IMR-90 (cell line): ENCODE results near the gene RGSL1. TPM values are rescaled to one million over a fixed set of nuclear protein-coding genes. Genes with fewer than 3 reads are reported as not detected.

Source experiments
- ATAC-seq: fragments of 200-7000 bp; cut with Tn5 transposase; 2 replicates; pipeline ENCODE4 v1.9.1; 2020; ENCODE audit warnings: low read depth, mild to moderate bottlenecking, moderate library complexity
- BruUV-seq: library from RNA; stranded (reverse); fragments of 400-500 nt; replicated peaks from 2 replicates; lab custom pipeline; 2021; lab: Mats Ljungman, UMichigan
- CTCF ChIA-PET: fragments of 300-600 bp; formaldehyde crosslinking; extraction: SDS; loops from one replicate; lab custom pipeline; 2021; ENCODE audit warnings: antibody characterized with exemption; lab: Yijun Ruan, JAX
- POLR2A ChIA-PET: fragments of 300-600 bp; sonication (Branson Sonifier 250); formaldehyde crosslinking; loops from one replicate; lab custom pipeline; 2022; ENCODE audit warnings: antibody characterized with exemption; ENCODE audit not compliant: unreplicated experiment; lab: Charles Lee
- DNase-seq: peaks from one replicate; pipeline ENCODE4 v3.0.0; 2013
- H2AFZ ChIP-seq: replicated peaks from 2 replicates; pipeline ENCODE3; 2013; ENCODE audit warnings: low read length, mild to moderate bottlenecking; ENCODE audit not compliant: poor library complexity
- H2AK5ac ChIP-seq: 2 replicates; pipeline ENCODE4 v1.6.1; 2013; ENCODE audit warnings: low read depth, low read length, inconsistent platforms
- H2AK9ac ChIP-seq: replicated peaks from 2 replicates; pipeline ENCODE3; 2013; ENCODE audit warnings: mild to moderate bottlenecking, low read depth, low read length, moderate library complexity; ENCODE audit not compliant: poor library complexity
- H2BK120ac ChIP-seq: 2 replicates; pipeline ENCODE4 v1.6.1; 2013; ENCODE audit warnings: low read depth, low read length, inconsistent platforms
- H2BK15ac ChIP-seq: 3 replicates; pipeline ENCODE4 v1.6.1; 2013; ENCODE audit warnings: low read depth, low read length, inconsistent platforms
- H2BK20ac ChIP-seq: 2 replicates; pipeline ENCODE4 v1.6.1; 2013; ENCODE audit warnings: low read depth, mild to moderate bottlenecking, inconsistent platforms, low read length, moderate library complexity
- H2BK5ac ChIP-seq: 2 replicates; pipeline ENCODE4 v1.6.1; 2013; ENCODE audit warnings: mild to moderate bottlenecking, low read depth, low read length, inconsistent platforms; ENCODE audit not compliant: poor library complexity, severe bottlenecking
- H3K14ac ChIP-seq: replicated peaks from 2 replicates; pipeline ENCODE4 v1.6.1; 2013; ENCODE audit warnings: low read depth, low read length, inconsistent platforms
- H3K18ac ChIP-seq: 2 replicates; pipeline ENCODE4 v1.6.1; 2013; ENCODE audit warnings: low read depth, low read length, control low read depth
- H3K23ac ChIP-seq: 2 replicates; pipeline ENCODE4 v1.6.1; 2013; ENCODE audit warnings: low read depth, low read length, inconsistent platforms
- H3K27ac ChIP-seq: 2 replicates; pipeline ENCODE4 v1.5.1; 2013; ENCODE audit warnings: mild to moderate bottlenecking, control low read depth, low read length; ENCODE audit not compliant: insufficient read depth
- H3K27me3 ChIP-seq: 2 replicates; pipeline ENCODE4 v1.6.1; 2013; ENCODE audit warnings: low read length; ENCODE audit not compliant: control insufficient read depth, insufficient read depth
- H3K36me3 ChIP-seq: 2 replicates; pipeline ENCODE4 v1.6.1; 2013; ENCODE audit warnings: low read length, mixed read lengths; ENCODE audit not compliant: control insufficient read depth, insufficient read depth
- H3K4ac ChIP-seq: 2 replicates; pipeline ENCODE4 v1.6.1; 2013; ENCODE audit warnings: low read depth, low read length, inconsistent platforms
- H3K4me1 ChIP-seq: 2 replicates; pipeline ENCODE4 v1.6.1; 2013; ENCODE audit warnings: low read length, mixed read lengths; ENCODE audit not compliant: control insufficient read depth, insufficient read depth
- H3K4me2 ChIP-seq: 2 replicates; pipeline ENCODE4 v1.6.1; 2013; ENCODE audit warnings: low read depth, mild to moderate bottlenecking, control low read depth, low read length, moderate library complexity
- H3K4me3 ChIP-seq: 2 replicates; pipeline ENCODE4 v1.5.1; 2013; ENCODE audit warnings: low read depth, mild to moderate bottlenecking, control low read depth, low read length, moderate library complexity; ENCODE audit not compliant: insufficient read depth
- H3K56ac ChIP-seq: 2 replicates; pipeline ENCODE4 v1.6.1; 2013; ENCODE audit warnings: low read length, inconsistent platforms; ENCODE audit not compliant: insufficient read depth; ENCODE audit errors: extremely low read depth
- H3K79me1 ChIP-seq, 2 experiments: 2 replicates each; pipeline ENCODE4 v1.6.1; 2013; ENCODE audit warnings: low read length in 2 of 2, inconsistent platforms in 1 of 2, low read depth in 1 of 2
- H3K9ac ChIP-seq: 2 replicates; pipeline ENCODE4 v1.6.1; 2013; ENCODE audit warnings: low read depth, low read length, control low read depth
- H3K9me1 ChIP-seq: 2 replicates; pipeline ENCODE4 v1.6.1; 2013; ENCODE audit warnings: low read length, inconsistent platforms; ENCODE audit not compliant: insufficient read depth
- H3K9me3 ChIP-seq: 2 replicates; pipeline ENCODE4 v1.6.1; 2013; ENCODE audit warnings: low read length; ENCODE audit not compliant: control insufficient read depth, insufficient read depth
- H4K20me1 ChIP-seq: 2 replicates; pipeline ENCODE4 v1.6.1; 2013; ENCODE audit warnings: low read length, inconsistent platforms; ENCODE audit not compliant: insufficient read depth
- H4K5ac ChIP-seq: 2 replicates; pipeline ENCODE4 v1.6.1; 2013; ENCODE audit warnings: mild to moderate bottlenecking, low read depth, low read length, control low read depth
- H4K8ac ChIP-seq, 2 experiments: 2 replicates each; pipeline ENCODE4 v1.6.1; 2013; ENCODE audit warnings: low read depth in 2 of 2, low read length in 2 of 2, control low read depth in 1 of 2, inconsistent platforms in 1 of 2
- H4K91ac ChIP-seq: 2 replicates; pipeline ENCODE4 v1.6.1; 2013; ENCODE audit warnings: low read depth, low read length, inconsistent platforms; ENCODE audit not compliant: insufficient read depth
- BHLHE40 ChIP-seq: fragments of 150-350 bp; IDR thresholded peaks from 2 replicates; pipeline ENCODE4 v1.6.1; 2016; ENCODE audit warnings: mild to moderate bottlenecking, low read depth, low read length
- CEBPB ChIP-seq: IDR thresholded peaks from 2 replicates; pipeline ENCODE4 v1.6.1; 2012; ENCODE audit warnings: low read depth, low read length, improper control_type of control experiment
- CHD1 ChIP-seq: IDR thresholded peaks from 2 replicates; pipeline ENCODE4 v1.6.1; 2012; ENCODE audit warnings: low read depth, low read length, improper control_type of control experiment
- FOS ChIP-seq: fragments of 150-350 bp; IDR thresholded peaks from 2 replicates; pipeline ENCODE4 v1.6.1; 2016; ENCODE audit warnings: low read depth, low read length
- MAFK ChIP-seq: IDR thresholded peaks from 2 replicates; pipeline ENCODE4 v1.6.1; 2012; ENCODE audit warnings: low read depth, low read length, improper control_type of control experiment
- MAZ ChIP-seq: IDR thresholded peaks from 2 replicates; pipeline ENCODE4 v1.6.1; 2012; ENCODE audit warnings: low read depth, mild to moderate bottlenecking, low read length, improper control_type of control experiment, moderate library complexity, borderline replicate concordance
- NFE2L2 ChIP-seq: fragments of 150-350 bp; IDR thresholded peaks from 2 replicates; pipeline ENCODE4 v1.6.1; 2016; ENCODE audit warnings: low read depth, mild to moderate bottlenecking, low read length
- POLR2A ChIP-seq: IDR thresholded peaks from 2 replicates; pipeline ENCODE4 v1.6.1; 2012; ENCODE audit warnings: mild to moderate bottlenecking, low read depth, low read length
- RCOR1 ChIP-seq: IDR thresholded peaks from 2 replicates; pipeline ENCODE4 v1.6.1; 2012; ENCODE audit warnings: mild to moderate bottlenecking, low read length, improper control_type of control experiment; ENCODE audit not compliant: insufficient replicate concordance
- SMC3 ChIP-seq: fragments of 150-350 bp; IDR thresholded peaks from 2 replicates; pipeline ENCODE4 v1.6.1; 2016; ENCODE audit warnings: low read depth, mild to moderate bottlenecking, antibody characterized with exemption, low read length, moderate library complexity
- WGBS, 2 experiments: methylation state at CpG; one replicate each; pipeline versions ENCODE4 v1.1.5 to v1.1.7; 2013; ENCODE audit warnings: missing lambda C conversion rate in 2 of 2; ENCODE audit not compliant: insufficient read length in 1 of 2; ENCODE audit errors: extremely low coverage in 2 of 2; 5-methylcytosine and 5-hydroxymethylcytosine counted together
- dilution Hi-C: fragments of 300-500 bp; cut with HindIII; formaldehyde crosslinking; loops from one replicate; pipeline ENCODE4 v1.14.3; 2018; ENCODE audit warnings: low sequenced_read_pairs; ENCODE audit not compliant: unreplicated experiment
- in situ Hi-C: fragments of 300-500 bp; cut with MboI; formaldehyde crosslinking; loops from 3 replicates; pipeline ENCODE4 v1.14.3; 2019; ENCODE audit warnings: low sequenced_read_pairs, inconsistent platforms, mixed read lengths
- intact Hi-C: fragments of 100-400 bp; cut with micrococcal nuclease; formaldehyde crosslinking; loops from 2 replicates; pipeline ENCODE4 v1.10.0; 2022
- polyA plus RNA-seq, 3 experiments: library from polyadenylated mRNA; depleted of rRNA; stranded (reverse); fragments of >200 nt; gene quantifications; 2 replicates each; pipeline ENCODE4 v1.2.3, GENCODE V29; 2012; ENCODE audit warnings: low replicate concordance in 1 of 3
- total RNA-seq: library from RNA; depleted of rRNA; stranded (reverse); fragments of >200 nt; gene quantifications from 2 replicates; pipeline ENCODE4 v1.2.3, GENCODE V29; 2012
- TF ChIP-seq, protein P1 (sequence below): conservative IDR thresholded peaks from 2 replicates; pipeline ENCODE4 v1.5.1; 2012; ENCODE audit warnings: mild to moderate bottlenecking, low read depth, low read length, improper control_type of control experiment

RGSL1 gene
- total and polyA plus RNA-seq, 2 of the 4 experiments (the other 2 are of a cell fraction), result not detected

- in situ Hi-C loops, result no loop called here
- Histone ChIP-seq H3K9ac (no peak overlapping the region), H2AK9ac (no peak overlapping the region), H3K14ac (no peak overlapping the region), H3K4me1 (no peaks in the 10 kb centered on the region), H3K4me2 (no peak overlapping the region), H3K18ac (no peak overlapping the region), H2AK5ac (no peak overlapping the region), H2BK20ac (no peak overlapping the region), H3K4ac (no peak overlapping the region), H2BK15ac (no peak overlapping the region), H4K5ac (no peak overlapping the region), H3K36me3 (no peaks in the 10 kb centered on the region), H4K8ac (no peak overlapping the region), H3K23ac (no peak overlapping the region), H4K20me1 (no peaks in the 10 kb centered on the region), H2BK120ac (no peak overlapping the region), H3K27me3 (no peaks in the 10 kb centered on the region), H3K9me3 (no peaks in the 10 kb centered on the region), H4K91ac (no peak overlapping the region), H3K9me1 (no peaks in the 10 kb centered on the region), H3K79me1 (no peaks in the 10 kb centered on the region), H2AFZ (no peak overlapping the region), H3K4me3 (no peak overlapping the region), H3K27ac (no peak overlapping the region), H2BK5ac (no peak overlapping the region), H3K56ac (no peak overlapping the region)
- intact Hi-C loops, result no loop called here
- DNase-seq (no peak), ATAC-seq (no peak)
- POLR2A ChIA-PET, result no interaction called here
- no CpG with 5 or more reads among the region's 3 CpGs for WGBS, 2 experiments
- CTCF ChIA-PET, result interaction anchor here (0.9 kb wide), 1 partner anchor 10 kb away, joined by 3 read pairs; no protein-coding TSS in a partner anchor
- dilution Hi-C loops, result no loop called here
- TF ChIP-seq RCOR1, result no peak
- no peak for TF ChIP-seq CHD1
- TF ChIP-seq, protein P1, sequence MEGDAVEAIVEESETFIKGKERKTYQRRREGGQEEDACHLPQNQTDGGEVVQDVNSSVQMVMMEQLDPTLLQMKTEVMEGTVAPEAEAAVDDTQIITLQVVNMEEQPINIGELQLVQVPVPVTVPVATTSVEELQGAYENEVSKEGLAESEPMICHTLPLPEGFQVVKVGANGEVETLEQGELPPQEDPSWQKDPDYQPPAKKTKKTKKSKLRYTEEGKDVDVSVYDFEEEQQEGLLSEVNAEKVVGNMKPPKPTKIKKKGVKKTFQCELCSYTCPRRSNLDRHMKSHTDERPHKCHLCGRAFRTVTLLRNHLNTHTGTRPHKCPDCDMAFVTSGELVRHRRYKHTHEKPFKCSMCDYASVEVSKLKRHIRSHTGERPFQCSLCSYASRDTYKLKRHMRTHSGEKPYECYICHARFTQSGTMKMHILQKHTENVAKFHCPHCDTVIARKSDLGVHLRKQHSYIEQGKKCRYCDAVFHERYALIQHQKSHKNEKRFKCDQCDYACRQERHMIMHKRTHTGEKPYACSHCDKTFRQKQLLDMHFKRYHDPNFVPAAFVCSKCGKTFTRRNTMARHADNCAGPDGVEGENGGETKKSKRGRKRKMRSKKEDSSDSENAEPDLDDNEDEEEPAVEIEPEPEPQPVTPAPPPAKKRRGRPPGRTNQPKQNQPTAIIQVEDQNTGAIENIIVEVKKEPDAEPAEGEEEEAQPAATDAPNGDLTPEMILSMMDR, result no peak
- TF ChIP-seq CEBPB, result no peak; the same call in 1 of the 2 replicates
- TF ChIP-seq POLR2A, result no peak
- TF ChIP-seq BHLHE40, result no peak
- no peak for TF ChIP-seq NFE2L2
- no peak for TF ChIP-seq FOS
- TF ChIP-seq SMC3, result no peak
- no peak for TF ChIP-seq MAZ
- no peak for TF ChIP-seq MAFK
- no TSS peak for BruUV-seq
These were observed 35.9 kb downstream of the RGSL1 start for GRCh38 chr1:182485861-182486260.
